Cardiac fibroblast (primary cell): ENCODE measurements around the gene ITGBL1.
A peak's percentile ranks its signal among the peaks of the same experiment; 100 is the strongest.

Experiments used
- DNase-seq, 2 donors: peaks; one replicate each; pipeline versions ENCODE4 v3.0.0 to v3.0.0-alpha.2; 2010; ENCODE audit warnings: low read depth in 2 of 2
- H3K4me3 ChIP-seq, 2 donors: replicated peaks in 1 of 2; 1 replicate in 1 of 2; 2 replicates in 1 of 2; pipeline ENCODE4 v1.5.1; 2011; ENCODE audit warnings: low read depth in 2 of 2, low read length in 2 of 2, mild to moderate bottlenecking in 2 of 2, moderate library complexity in 1 of 2
- TF ChIP-seq, protein P1 (sequence below): IDR thresholded peaks from one replicate; pipeline ENCODE4 v1.5.1; 2011; ENCODE audit warnings: low read depth, mild to moderate bottlenecking, low read length, inconsistent platforms

Gene ITGBL1

DNA sequence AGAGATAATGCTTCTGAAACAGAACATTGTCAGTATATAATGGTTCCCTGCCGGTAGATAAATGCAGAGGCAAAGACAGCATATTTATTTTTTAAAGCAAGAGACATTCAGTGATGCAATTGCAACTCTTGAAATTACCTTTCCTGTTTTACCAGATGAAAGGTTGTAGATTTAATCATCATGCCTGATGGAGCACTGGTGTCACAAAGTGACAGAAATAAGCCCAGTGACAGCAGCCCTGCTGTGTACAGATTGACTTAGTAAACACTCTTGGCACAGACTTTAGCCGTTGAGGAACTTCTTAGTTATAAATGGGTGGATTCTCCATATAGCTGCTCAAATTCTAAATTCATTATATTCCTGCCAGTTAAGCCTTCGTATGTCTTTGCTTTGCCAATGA lies 172.5 kb downstream of the ITGBL1 start:
- TF ChIP-seq, protein P1, sequence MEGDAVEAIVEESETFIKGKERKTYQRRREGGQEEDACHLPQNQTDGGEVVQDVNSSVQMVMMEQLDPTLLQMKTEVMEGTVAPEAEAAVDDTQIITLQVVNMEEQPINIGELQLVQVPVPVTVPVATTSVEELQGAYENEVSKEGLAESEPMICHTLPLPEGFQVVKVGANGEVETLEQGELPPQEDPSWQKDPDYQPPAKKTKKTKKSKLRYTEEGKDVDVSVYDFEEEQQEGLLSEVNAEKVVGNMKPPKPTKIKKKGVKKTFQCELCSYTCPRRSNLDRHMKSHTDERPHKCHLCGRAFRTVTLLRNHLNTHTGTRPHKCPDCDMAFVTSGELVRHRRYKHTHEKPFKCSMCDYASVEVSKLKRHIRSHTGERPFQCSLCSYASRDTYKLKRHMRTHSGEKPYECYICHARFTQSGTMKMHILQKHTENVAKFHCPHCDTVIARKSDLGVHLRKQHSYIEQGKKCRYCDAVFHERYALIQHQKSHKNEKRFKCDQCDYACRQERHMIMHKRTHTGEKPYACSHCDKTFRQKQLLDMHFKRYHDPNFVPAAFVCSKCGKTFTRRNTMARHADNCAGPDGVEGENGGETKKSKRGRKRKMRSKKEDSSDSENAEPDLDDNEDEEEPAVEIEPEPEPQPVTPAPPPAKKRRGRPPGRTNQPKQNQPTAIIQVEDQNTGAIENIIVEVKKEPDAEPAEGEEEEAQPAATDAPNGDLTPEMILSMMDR, result no peak
- H3K4me3 ChIP-seq, result no peak overlapping the region
- DNase-seq, result no peak

DNA sequence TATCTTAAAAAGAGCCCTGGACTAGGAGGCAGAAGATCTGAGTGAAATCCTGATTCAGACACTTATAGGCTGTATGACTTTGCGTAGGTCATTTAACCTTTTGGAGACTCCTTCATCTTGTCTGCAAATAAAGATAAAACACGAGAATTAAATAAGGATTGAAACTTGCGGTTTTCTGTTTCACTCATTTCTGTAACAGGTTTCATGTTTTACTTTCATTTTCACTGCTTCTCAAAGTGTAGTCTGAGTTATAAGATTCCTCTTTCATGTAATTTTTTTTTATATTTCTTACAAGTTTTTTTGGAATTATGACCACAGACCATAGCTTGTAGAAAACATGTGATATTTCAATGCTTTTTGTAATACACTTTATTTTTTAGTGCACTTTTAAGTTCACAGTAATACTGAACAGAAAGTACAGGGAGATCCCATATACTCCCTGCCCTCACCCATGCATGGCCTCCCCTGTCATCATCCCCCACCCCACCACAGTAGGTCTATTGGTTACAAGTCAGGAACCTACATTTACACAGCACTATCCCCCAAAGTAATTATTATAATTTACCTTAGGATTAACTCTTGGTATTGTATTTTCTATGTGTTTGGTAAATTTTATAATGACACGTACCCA lies 174.6 kb downstream of the ITGBL1 start:
- H3K4me3 ChIP-seq, result peak overlapping the region in 1 of 2 donors; percentile 21
- DNase-seq, result peak in 1 of 2 donors; percentile 20
- TF ChIP-seq, protein P1, result no peak

DNA sequence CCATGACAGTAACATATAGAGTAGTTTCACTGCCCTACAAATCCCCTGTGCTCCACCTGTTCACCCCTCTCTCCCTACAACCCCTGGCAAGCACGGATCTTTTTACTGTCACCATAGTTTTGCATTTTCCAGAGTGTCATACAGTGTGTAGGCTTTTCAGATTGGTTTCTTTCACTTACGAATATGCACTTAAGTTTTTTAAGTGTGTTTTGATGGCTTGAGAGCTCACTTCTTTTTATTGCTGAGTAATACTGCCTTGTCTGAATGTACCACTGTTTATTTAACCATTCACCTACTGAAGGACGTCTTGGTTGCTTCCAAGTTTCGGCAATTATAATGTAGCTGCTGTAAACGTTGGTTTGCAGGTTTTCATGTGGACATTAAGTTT lies 175.1 kb downstream of the ITGBL1 start:
- TF ChIP-seq, protein P1, result no peak
- DNase-seq, result peak in 1 of 2 donors; percentile 32
- peak overlapping the region in 1 of 2 donors; percentile 21 for H3K4me3 ChIP-seq

DNA sequence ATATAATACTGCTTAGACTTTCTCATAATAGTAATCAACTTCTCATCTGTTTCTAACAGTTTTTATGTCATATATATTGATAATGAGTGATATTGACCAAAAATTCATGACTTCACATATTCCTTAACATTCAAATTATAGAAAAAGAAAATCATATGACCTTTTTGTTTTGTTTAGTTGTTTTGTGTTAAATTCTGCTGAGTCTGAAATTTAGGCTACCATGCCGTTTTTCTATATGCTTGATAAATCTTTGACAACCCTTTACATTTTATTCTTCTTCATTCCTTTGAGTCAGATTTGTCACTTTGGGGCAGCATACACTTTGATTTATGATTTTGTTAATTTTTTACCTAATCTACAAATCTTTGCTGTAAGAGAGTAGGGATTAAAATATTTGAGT lies 176.4 kb downstream of the ITGBL1 start:
- TF ChIP-seq, protein P1, result no peak
- H3K4me3 ChIP-seq, result no peak overlapping the region
- no peak for DNase-seq

DNA sequence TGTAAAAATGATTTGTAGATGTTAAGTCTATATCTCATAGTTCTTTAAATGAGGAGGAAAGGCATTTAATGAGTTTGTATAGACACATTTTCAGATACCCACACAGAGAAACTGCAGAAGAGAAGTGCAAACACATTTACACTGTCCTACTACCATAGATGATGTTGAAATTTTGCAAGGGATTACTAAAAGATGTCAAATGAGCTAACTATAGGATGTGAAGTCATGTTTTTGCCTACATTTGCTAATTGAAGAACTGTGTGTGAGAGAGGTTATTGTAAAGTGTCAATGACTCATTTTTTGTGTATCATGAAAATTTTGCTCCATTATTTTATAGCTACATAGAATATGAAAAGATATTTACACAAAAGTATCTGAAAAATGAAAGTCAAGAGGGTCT lies 178.9 kb downstream of the ITGBL1 start:
- TF ChIP-seq, protein P1, result no peak
- no peak for DNase-seq
- no peak overlapping the region for H3K4me3 ChIP-seq

DNA sequence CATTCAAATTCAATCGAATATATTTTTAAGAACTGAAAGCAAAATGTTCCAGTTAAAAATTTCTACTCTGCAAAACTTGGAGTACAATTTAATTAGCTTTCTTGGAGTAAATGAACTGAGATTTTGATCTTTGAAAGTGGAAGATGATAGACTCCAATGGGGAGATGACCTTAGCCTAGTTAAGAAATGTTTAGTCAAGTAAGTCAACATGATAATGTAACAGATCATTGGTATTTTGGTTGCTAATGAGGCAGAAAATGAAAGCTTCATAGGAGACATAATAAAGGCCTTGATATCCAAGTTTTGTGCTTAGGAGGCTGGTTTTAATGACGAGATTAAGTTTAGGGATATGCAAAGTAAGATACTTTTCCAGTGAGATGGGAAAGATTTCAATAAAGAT lies 181.7 kb downstream of the ITGBL1 start:
- TF ChIP-seq, protein P1, result no peak
- no peak for DNase-seq
- H3K4me3 ChIP-seq, result no peak overlapping the region

DNA sequence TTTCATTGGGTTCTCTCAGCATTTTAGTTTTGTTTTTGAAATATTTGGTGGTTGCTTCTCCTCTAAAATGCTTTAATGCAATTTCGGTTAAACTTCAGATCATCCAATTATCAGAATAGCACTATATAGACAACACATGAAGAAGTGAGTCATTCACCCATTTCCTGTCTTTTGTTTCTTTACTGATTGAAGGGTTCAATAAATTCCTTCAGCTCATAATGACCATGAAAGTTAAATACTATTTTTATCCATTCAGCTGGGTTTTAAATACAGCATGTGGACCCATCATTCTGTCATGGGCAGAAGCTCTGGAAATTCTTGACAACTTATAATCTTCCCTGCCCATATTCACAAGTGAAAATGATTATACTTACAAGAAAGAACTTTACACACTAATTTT lies 187.2 kb downstream of the ITGBL1 start:
- H3K4me3 ChIP-seq, result no peak overlapping the region
- TF ChIP-seq, protein P1, result no peak
- DNase-seq, result no peak
